ENCODE data around the gene SECISBP2L. TPM values are rescaled to one million over a fixed set of nuclear protein-coding genes. Genes with fewer than 3 reads are reported as not detected.
"Not testable (repeated sequence)": the region's sequence is repeated elsewhere in the genome, so short reads cannot be mapped to it uniquely, and the experiment has no call there.

The SECISBP2L gene
- total RNA-seq, 1 donor from 2014 or later: 44.0 TPM

DNA sequence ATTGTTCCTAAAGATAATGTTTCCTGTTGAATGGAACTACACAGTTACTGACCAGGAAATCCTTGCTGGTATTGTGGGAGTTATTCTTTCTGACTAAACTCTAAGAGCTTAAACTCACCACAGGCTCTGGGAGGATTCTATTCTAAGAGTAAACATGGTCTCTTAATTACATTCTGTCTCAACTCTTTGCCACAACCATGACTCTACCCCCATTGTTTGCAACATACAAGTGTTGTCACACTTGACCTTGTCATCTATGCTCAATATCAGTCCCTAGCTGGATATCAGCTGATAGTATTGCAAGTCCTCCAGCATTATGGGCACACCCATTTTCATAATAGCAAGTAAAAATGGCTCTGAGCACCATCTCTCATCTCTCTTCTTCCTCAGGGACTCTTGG is 29.6 kb upstream of the SECISBP2L start:
- no peak overlapping the region for H3K9ac ChIP-seq
- H3K9me3 ChIP-seq (ENCODE audit: low read depth): no peaks in the 10 kb centered on the region
- H3F3A ChIP-seq (ENCODE audit: low read depth): no peaks in the 10 kb centered on the region
- Mint-ChIP-seq H3K9me3 (no peaks in the 10 kb centered on the region), H3K4me3 (no peak overlapping the region), H3K27ac (no peak overlapping the region), H3K4me1 (no peaks in the 10 kb centered on the region), H3K27me3 (ENCODE audit: insufficient read depth, low read depth) (peaks cover 2% of the 10 kb centered on the region), H3K36me3 (no peaks in the 10 kb centered on the region)
- H2AFZ ChIP-seq (replicated peaks): no peak overlapping the region
- TF ChIP-seq EZH2 (IDR thresholded peaks at IDR 0.05): no peak
- TF ChIP-seq, protein P1, sequence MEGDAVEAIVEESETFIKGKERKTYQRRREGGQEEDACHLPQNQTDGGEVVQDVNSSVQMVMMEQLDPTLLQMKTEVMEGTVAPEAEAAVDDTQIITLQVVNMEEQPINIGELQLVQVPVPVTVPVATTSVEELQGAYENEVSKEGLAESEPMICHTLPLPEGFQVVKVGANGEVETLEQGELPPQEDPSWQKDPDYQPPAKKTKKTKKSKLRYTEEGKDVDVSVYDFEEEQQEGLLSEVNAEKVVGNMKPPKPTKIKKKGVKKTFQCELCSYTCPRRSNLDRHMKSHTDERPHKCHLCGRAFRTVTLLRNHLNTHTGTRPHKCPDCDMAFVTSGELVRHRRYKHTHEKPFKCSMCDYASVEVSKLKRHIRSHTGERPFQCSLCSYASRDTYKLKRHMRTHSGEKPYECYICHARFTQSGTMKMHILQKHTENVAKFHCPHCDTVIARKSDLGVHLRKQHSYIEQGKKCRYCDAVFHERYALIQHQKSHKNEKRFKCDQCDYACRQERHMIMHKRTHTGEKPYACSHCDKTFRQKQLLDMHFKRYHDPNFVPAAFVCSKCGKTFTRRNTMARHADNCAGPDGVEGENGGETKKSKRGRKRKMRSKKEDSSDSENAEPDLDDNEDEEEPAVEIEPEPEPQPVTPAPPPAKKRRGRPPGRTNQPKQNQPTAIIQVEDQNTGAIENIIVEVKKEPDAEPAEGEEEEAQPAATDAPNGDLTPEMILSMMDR (IDR thresholded peaks at IDR 0.05): no peak
- no peak for TF ChIP-seq EZH2phosphoT487 (IDR thresholded peaks at IDR 0.05)
- no peak for DNase-seq (ENCODE audit: low spot score)
- no peak overlapping the region for H3K27ac ChIP-seq
- no peaks in the 10 kb centered on the region for H3K79me2 ChIP-seq (ENCODE audit: low read depth)
- H3K27me3 ChIP-seq: no peaks in the 10 kb centered on the region
- no peaks in the 10 kb centered on the region for H3K36me3 ChIP-seq
- no peak overlapping the region for H3K4me3 ChIP-seq
- no peaks in the 10 kb centered on the region for H3K4me1 ChIP-seq
- H4K20me1 ChIP-seq (ENCODE audit: low read depth): no peaks in the 10 kb centered on the region
- no peak overlapping the region for H3K4me2 ChIP-seq

DNA sequence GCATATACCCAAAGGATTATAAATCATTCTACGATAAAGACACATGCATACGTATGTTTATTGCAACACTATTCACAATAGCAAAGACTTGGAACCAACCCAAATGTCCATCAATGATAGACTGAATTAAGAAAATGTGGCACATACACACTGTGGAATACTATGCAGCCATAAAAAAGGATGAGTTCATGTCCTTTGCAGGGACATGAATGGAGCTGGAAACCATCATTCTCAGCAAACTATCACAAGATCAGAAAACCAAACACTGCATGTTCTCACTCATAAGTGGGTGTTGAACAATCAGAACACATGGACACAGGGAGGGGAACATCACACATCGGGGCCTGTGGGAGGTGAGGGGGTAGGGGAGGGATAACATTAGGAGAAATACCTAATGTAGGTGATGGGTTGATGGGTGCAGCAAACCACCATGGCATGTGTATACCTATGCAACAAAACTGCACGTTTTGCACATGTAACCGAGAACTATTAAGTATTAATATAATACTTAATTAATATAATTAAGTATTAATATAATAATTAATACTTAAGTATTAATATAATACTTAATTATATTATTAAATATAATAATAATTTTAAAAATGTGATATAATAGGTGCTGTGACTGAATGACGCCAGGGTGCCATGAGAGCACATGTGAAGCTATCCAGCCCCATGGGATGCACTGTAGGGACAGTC is 28.5 kb upstream of the SECISBP2L start:
- DNase-seq (ENCODE audit: low spot score); H3K4me1 ChIP-seq; H3K27me3 Mint-ChIP-seq (ENCODE audit: insufficient read depth, low read depth); H3K27me3 ChIP-seq; H3K9me3 Mint-ChIP-seq; H3K4me3 Mint-ChIP-seq; H3K4me2 ChIP-seq; H3K36me3 Mint-ChIP-seq; H3K4me3 ChIP-seq; H3K9ac ChIP-seq; H3K4me1 Mint-ChIP-seq; H3F3A ChIP-seq (ENCODE audit: low read depth); H3K27ac Mint-ChIP-seq; H2AFZ ChIP-seq (replicated peaks); H3K79me2 ChIP-seq (ENCODE audit: low read depth); H3K27ac ChIP-seq; H3K9me3 ChIP-seq (ENCODE audit: low read depth); H3K36me3 ChIP-seq; H4K20me1 ChIP-seq (ENCODE audit: low read depth): not testable (repeated sequence)

DNA sequence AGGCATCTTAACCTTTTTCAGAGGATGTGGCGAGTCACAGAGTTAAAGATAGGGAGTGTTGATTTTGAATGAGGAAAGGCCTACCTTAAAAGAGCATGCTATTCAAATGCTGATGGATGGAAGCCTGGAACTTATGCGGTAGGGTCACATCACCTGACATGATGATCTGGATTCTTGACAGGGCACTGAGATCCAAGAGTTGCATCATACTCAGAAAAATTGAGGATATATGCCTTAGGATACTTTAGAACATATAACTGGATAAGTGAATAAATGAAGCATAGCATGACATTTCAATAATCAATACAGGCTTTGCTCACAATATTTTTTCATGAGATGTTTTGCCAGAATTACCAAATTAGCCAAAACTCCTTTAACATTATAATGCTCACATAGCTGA is 20.1 kb upstream of the SECISBP2L start:
- H3K4me1 Mint-ChIP-seq: no peaks in the 10 kb centered on the region
- no peak for DNase-seq (ENCODE audit: low spot score)
- Histone ChIP-seq H4K20me1 (ENCODE audit: low read depth) (no peaks in the 10 kb centered on the region), H3K4me2 (no peak overlapping the region), H3K79me2 (ENCODE audit: low read depth) (no peaks in the 10 kb centered on the region), H3K4me3 (no peak overlapping the region), H3K4me1 (no peaks in the 10 kb centered on the region), H3K36me3 (no peaks in the 10 kb centered on the region), H3K9ac (no peak overlapping the region), H3K9me3 (ENCODE audit: low read depth) (no peaks in the 10 kb centered on the region), H3K27ac (no peak overlapping the region), H3K27me3 (no peaks in the 10 kb centered on the region), H3F3A (ENCODE audit: low read depth) (no peaks in the 10 kb centered on the region), H2AFZ (replicated peaks) (no peak overlapping the region)
- H3K36me3 Mint-ChIP-seq: no peaks in the 10 kb centered on the region
- no peak overlapping the region for H3K27ac Mint-ChIP-seq
- TF ChIP-seq, protein P1 (IDR thresholded peaks at IDR 0.05): no peak
- TF ChIP-seq EZH2phosphoT487 (IDR thresholded peaks at IDR 0.05) (no peak), EZH2 (IDR thresholded peaks at IDR 0.05) (no peak)
- H3K27me3 Mint-ChIP-seq (ENCODE audit: insufficient read depth, low read depth): no peaks in the 10 kb centered on the region
- H3K4me3 Mint-ChIP-seq: no peak overlapping the region
- H3K9me3 Mint-ChIP-seq: no peaks in the 10 kb centered on the region

DNA sequence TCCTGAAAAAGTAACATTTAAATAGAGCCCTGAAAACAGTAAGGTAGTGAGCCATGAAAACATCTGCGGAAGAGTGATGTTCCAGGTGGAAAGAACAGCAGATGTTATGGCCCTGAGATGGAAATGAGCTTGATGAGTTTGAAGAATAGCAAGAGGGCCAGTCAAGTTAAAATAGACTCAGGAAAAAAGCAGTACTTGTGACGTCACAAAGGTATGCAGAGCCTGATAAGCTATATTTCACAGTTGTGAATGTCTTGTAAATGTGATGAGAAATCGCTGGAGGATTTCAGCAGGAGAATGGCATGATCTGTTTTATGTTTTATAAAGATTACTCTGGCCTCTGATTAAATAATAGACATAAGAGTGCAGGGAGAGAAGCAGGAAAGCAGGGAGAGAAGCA is 18.6 kb upstream of the SECISBP2L start:
- no peaks in the 10 kb centered on the region for H3K36me3 ChIP-seq
- H3K9me3 ChIP-seq (ENCODE audit: low read depth): no peaks in the 10 kb centered on the region
- no peak overlapping the region for H3K9ac ChIP-seq
- Mint-ChIP-seq H3K4me1 (no peaks in the 10 kb centered on the region), H3K4me3 (no peak overlapping the region), H3K36me3 (no peaks in the 10 kb centered on the region), H3K27ac (no peak overlapping the region), H3K9me3 (no peaks in the 10 kb centered on the region), H3K27me3 (ENCODE audit: insufficient read depth, low read depth) (no peaks in the 10 kb centered on the region)
- no peaks in the 10 kb centered on the region for H3K4me1 ChIP-seq
- no peak overlapping the region for H3K4me2 ChIP-seq
- H4K20me1 ChIP-seq (ENCODE audit: low read depth): no peaks in the 10 kb centered on the region
- TF ChIP-seq, protein P1 (IDR thresholded peaks at IDR 0.05): no peak
- TF ChIP-seq EZH2phosphoT487 (IDR thresholded peaks at IDR 0.05): no peak
- no peak for TF ChIP-seq EZH2 (IDR thresholded peaks at IDR 0.05)
- no peak overlapping the region for H3K27ac ChIP-seq
- H3F3A ChIP-seq (ENCODE audit: low read depth): no peaks in the 10 kb centered on the region
- H2AFZ ChIP-seq (replicated peaks): no peak overlapping the region
- DNase-seq (ENCODE audit: low spot score): no peak
- H3K4me3 ChIP-seq: no peak overlapping the region
- no peaks in the 10 kb centered on the region for H3K27me3 ChIP-seq
- no peaks in the 10 kb centered on the region for H3K79me2 ChIP-seq (ENCODE audit: low read depth)

Measured in neural progenitor cell (in vitro differentiated cells).